HepG2 (cell line): ENCODE results near the gene SEC14L1. TPM values are rescaled to one million over a fixed set of nuclear protein-coding genes. Genes with fewer than 3 reads are reported as not detected.

Experiments
- ATAC-seq: fragments of 200-7000 bp; cut with Tn5 transposase; 3 replicates; pipeline ENCODE4 v1.9.1; 2020; ENCODE audit warnings: mild to moderate bottlenecking, moderate library complexity
- BruUV-seq: library from RNA; stranded (reverse); fragments of 400-500 nt; replicated peaks from 2 replicates; lab custom pipeline; 2021; lab: Mats Ljungman, UMichigan
- CTCF ChIA-PET: fragments of 300-600 bp; formaldehyde crosslinking; extraction: SDS; loops from one replicate; lab custom pipeline; 2021; ENCODE audit warnings: low total read pairs, inconsistent platforms, low intra/inter-chr PET ratio; lab: Yijun Ruan, JAX
- POLR2A ChIA-PET: fragments of 350-600 bp; sonication (Branson Sonifier 250); formaldehyde crosslinking; loops from one replicate; lab custom pipeline; 2020; ENCODE audit warnings: antibody characterized with exemption, inconsistent platforms; lab: Yijun Ruan, JAX
- DNase-seq: peaks from one replicate; pipeline ENCODE4 v3.0.0-alpha.2; 2015; ENCODE audit warnings: low spot score
- FAIRE-seq: peaks from 3 replicates; lab custom pipeline; 2011; peaks lifted over from hg19 to GRCh38; lab: Jason Lieb, UNC
- H2AFZ ChIP-seq: one replicate; pipeline ENCODE4 v1.6.1; 2011; ENCODE audit warnings: low read length, inconsistent platforms
- H3K27ac ChIP-seq: fragments of 300-600 bp; 3 replicates; pipeline ENCODE4 v1.8.0; 2011; ENCODE audit warnings: mixed run types, mild to moderate bottlenecking, mixed read lengths, low read length, inconsistent platforms; ENCODE audit not compliant: insufficient read depth; ENCODE audit errors: extremely low read length
- H3K27me3 ChIP-seq, 2 experiments: fragments of 200-600 bp in 1 of 2; 2 replicates in 1 of 2; 3 replicates in 1 of 2; pipeline versions ENCODE4 v1.6.0 to v1.8.0; 2011; ENCODE audit warnings: low read length in 2 of 2, mild to moderate bottlenecking in 2 of 2, moderate library complexity in 2 of 2, inconsistent platforms in 1 of 2; ENCODE audit not compliant: insufficient read depth in 2 of 2, control insufficient read depth in 1 of 2
- H3K36me3 ChIP-seq, 2 experiments: fragments of 200-600 bp in 1 of 2; replicated peaks in 1 of 2; 2 replicates in 1 of 2; 3 replicates in 1 of 2; pipeline versions ENCODE4 v1.5.1 to v1.8.0; 2011; ENCODE audit warnings: low read length in 2 of 2, inconsistent platforms in 1 of 2; ENCODE audit not compliant: insufficient read depth in 2 of 2, control insufficient read depth in 1 of 2
- H3K4me1 ChIP-seq: 2 replicates; pipeline ENCODE4 v1.5.1; 2012; ENCODE audit warnings: low read length, inconsistent platforms; ENCODE audit not compliant: insufficient read depth
- H3K4me2 ChIP-seq: 2 replicates; pipeline ENCODE4 v1.6.0; 2011; ENCODE audit warnings: low read depth, low read length, inconsistent platforms
- H3K4me3 ChIP-seq, 3 experiments: fragments of 200-600 bp in 1 of 3; sonication (generic), shearing (Covaris generic) in 1 of 3; replicated peaks in 1 of 3; 2 replicates each; pipeline ENCODE4 v1.5.1; 2011 to 2016; ENCODE audit warnings: low read length in 3 of 3, inconsistent platforms in 2 of 3, low read depth in 2 of 3, mild to moderate bottlenecking in 2 of 3, control low read depth in 1 of 3, mixed read lengths in 1 of 3; ENCODE audit not compliant: insufficient read depth in 1 of 3
- H3K79me2 ChIP-seq: one replicate; pipeline ENCODE4 v1.6.1; 2011; ENCODE audit warnings: low read length, inconsistent platforms; ENCODE audit not compliant: insufficient read depth
- H3K9ac ChIP-seq: 2 replicates; pipeline ENCODE4 v1.6.0; 2011; ENCODE audit warnings: mild to moderate bottlenecking, low read depth, low read length, inconsistent platforms; ENCODE audit not compliant: insufficient read depth
- H3K9me3 ChIP-seq: 2 replicates; pipeline ENCODE4 v1.5.1; 2012; ENCODE audit warnings: mild to moderate bottlenecking, low read length
- H4K20me1 ChIP-seq: 2 replicates; pipeline ENCODE4 v1.6.0; 2011; ENCODE audit warnings: inconsistent platforms, mild to moderate bottlenecking, low read length, moderate library complexity; ENCODE audit not compliant: insufficient read depth
- CREB1 ChIP-seq, 2 experiments: fragments of 450-650 bp in 1 of 2; IDR thresholded peaks; 2 replicates each; pipeline ENCODE4 v1.6.1; 2016 to 2017; ENCODE audit warnings: control low read depth in 1 of 2, mild to moderate bottlenecking in 1 of 2, missing compliant biosample characterization in 1 of 2, missing genetic modification characterization in 1 of 2
- FOSL2 ChIP-seq: sonication (generic); formaldehyde crosslinking; IDR thresholded peaks from 2 replicates; pipeline ENCODE4 v1.4.0; 2020; ENCODE audit warnings: missing genetic modification reagents
- KDM3A ChIP-seq: IDR thresholded peaks from 2 replicates; pipeline ENCODE4 v1.6.1; 2018; ENCODE audit warnings: low read depth, missing compliant biosample characterization
- MAFG ChIP-seq: sonication (generic); formaldehyde crosslinking; IDR thresholded peaks from 2 replicates; pipeline ENCODE4 v1.5.1; 2020; ENCODE audit warnings: mild to moderate bottlenecking, missing genetic modification reagents
- SAP130 ChIP-seq: IDR thresholded peaks from 2 replicates; pipeline ENCODE4 v1.6.1; 2016; ENCODE audit warnings: low read depth
- SP5 ChIP-seq: IDR thresholded peaks from 2 replicates; pipeline ENCODE4 v1.6.1; 2016; ENCODE audit warnings: low read depth, borderline replicate concordance
- SPEN ChIP-seq: sonication (generic); formaldehyde crosslinking; IDR thresholded peaks from 2 replicates; pipeline ENCODE4 v1.5.1; 2020; ENCODE audit warnings: low read depth, mild to moderate bottlenecking, missing genetic modification reagents
- STAG1 ChIP-seq: sonication (generic); formaldehyde crosslinking; IDR thresholded peaks from 2 replicates; pipeline ENCODE4 v1.4.0; 2020; ENCODE audit warnings: missing genetic modification reagents
- ZBTB21 ChIP-seq: sonication (generic); formaldehyde crosslinking; IDR thresholded peaks from 2 replicates; pipeline ENCODE4 v1.4.0; 2020; ENCODE audit warnings: missing genetic modification reagents
- ZNF296 ChIP-seq: sonication (generic); formaldehyde crosslinking; conservative IDR thresholded peaks from 2 replicates; pipeline ENCODE4 v1.5.0; 2020; ENCODE audit warnings: mild to moderate bottlenecking, missing genetic modification reagents
- ZNF567 ChIP-seq: sonication (generic); formaldehyde crosslinking; IDR thresholded peaks from 2 replicates; pipeline ENCODE4 v1.8.1; 2023; ENCODE audit warnings: mild to moderate bottlenecking, missing genetic modification reagents, borderline replicate concordance
- ZNF569 ChIP-seq: sonication (generic); formaldehyde crosslinking; IDR thresholded peaks from 2 replicates; pipeline ENCODE4 v1.5.0; 2020; ENCODE audit warnings: mild to moderate bottlenecking, missing genetic modification reagents, moderate library complexity, borderline replicate concordance
- ZSCAN9 ChIP-seq: IDR thresholded peaks from 2 replicates; pipeline ENCODE4 v1.6.1; 2016; ENCODE audit warnings: borderline replicate concordance
- WGBS: methylation state at CpG from one replicate; pipeline ENCODE4 v1.1.6; 2017; ENCODE audit warnings: low lambda C conversion rate; 5-methylcytosine and 5-hydroxymethylcytosine counted together
- in situ Hi-C: cut with HindIII; loops from 2 replicates; pipeline ENCODE4 v1.10.0; 2017; ENCODE audit warnings: low pct_unique_long_range_greater_than_20kb; ENCODE audit not compliant: extremely low pct_ligation_motif_present
- intact Hi-C: fragments of 100-400 bp; cut with micrococcal nuclease; formaldehyde crosslinking; loops from one replicate; pipeline ENCODE4 v1.10.0; 2022; ENCODE audit not compliant: unreplicated experiment
- polyA plus RNA-seq, 8 experiments: library from polyadenylated mRNA; depleted of rRNA in 3 of 8; stranded (reverse) in 7 of 8; unstranded in 1 of 8; fragments of >200 nt; fragmentation: Illumina TruSeq in 4 of 8; extraction: Trizol in 4 of 8; gene quantifications; 2 replicates each; pipeline versions ENCODE4 v1.2.1 to v1.2.3, GENCODE V29; 2011 to 2016; ENCODE audit warnings: low read depth in 4 of 8, missing spikeins in 1 of 8, mixed read lengths in 1 of 8; ENCODE audit not compliant: insufficient read depth in 1 of 8
- total RNA-seq, 5 experiments: library from RNA; depleted of rRNA; stranded (reverse); fragments of >200 nt; fragmentation: Illumina TruSeq; extraction: Trizol; gene quantifications; 2 replicates each; pipeline ENCODE4 v1.2.3, GENCODE V29; 2016; ENCODE audit warnings: low read depth in 1 of 5
- TF ChIP-seq, protein P1 (sequence below): sonication (generic); formaldehyde crosslinking; IDR thresholded peaks from 2 replicates; pipeline ENCODE4 v1.8.1; 2022; ENCODE audit warnings: low read depth, mild to moderate bottlenecking, missing genetic modification reagents
- TF ChIP-seq, protein P2 (sequence below): sonication (generic); formaldehyde crosslinking; IDR thresholded peaks from 2 replicates; pipeline ENCODE4 v1.5.1; 2020; ENCODE audit warnings: mild to moderate bottlenecking, missing genetic modification reagents, moderate library complexity

Gene SEC14L1
- total and polyA plus RNA-seq, 2 of the 13 experiments (the other 11 are each of a cell fraction or from before 2014, with no cell fraction given) = 26.3 to 43.9 TPM

DNA sequence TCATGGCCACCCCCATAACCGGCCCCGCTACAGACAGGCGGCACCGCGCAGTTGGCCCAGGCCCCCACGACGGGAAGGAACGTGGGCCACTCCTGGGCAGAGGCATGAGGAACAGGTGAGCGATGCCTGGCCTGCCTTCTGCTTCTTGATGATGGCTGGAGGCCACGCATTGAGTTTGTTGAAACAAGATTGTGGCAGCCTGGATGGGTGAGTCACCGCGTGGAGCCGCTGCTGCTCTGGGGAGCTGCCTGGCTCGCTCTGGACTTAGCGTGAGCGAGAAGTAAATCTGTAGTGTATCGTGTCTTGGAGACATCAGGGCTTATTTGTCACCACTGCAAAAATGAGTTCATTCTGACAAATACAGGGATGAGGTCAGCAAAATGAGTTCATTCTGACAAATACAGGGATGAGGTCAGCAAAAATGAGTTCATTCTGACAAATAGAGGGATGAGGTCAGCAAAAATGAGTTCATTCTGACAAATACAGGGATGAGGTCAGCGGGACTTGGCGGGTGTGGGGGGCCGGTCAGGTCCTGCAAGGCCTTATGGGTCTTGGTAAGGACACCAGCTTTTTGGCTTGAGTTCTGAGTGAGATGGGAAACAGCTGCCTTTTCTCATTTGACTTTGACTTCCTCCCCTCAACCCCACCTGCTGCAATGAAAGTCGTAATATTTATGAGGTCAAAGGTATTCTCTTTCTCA is 93.0 kb downstream of the SEC14L1 start:
- no peaks in the 10 kb centered on the region for H3K9me3 ChIP-seq
- CTCF ChIA-PET = no interaction called here
- no TSS peak for BruUV-seq
- no peak overlapping the region; the same call in 1 of the 2 replicates for H3K4me2 ChIP-seq
- FAIRE-seq = peak; percentile 72
- DNase-seq = peak; percentile 59
- intact Hi-C loops (no loop called here), in situ Hi-C loops (loop anchor here (25.0 kb wide), 1 partner anchor 371 kb away; the partner anchor contains the start of gene MGAT5B)
- POLR2A ChIA-PET = interaction anchor here (1.7 kb wide), 1 partner anchor 145 kb away, joined by 5 read pairs; no protein-coding TSS in a partner anchor
- no peaks in the 10 kb centered on the region for H4K20me1 ChIP-seq
- 64% methylated on average over 21 of the region's 21 CpGs for WGBS
- H3K4me3 ChIP-seq = no peak overlapping the region
- peak; percentile 56 for ATAC-seq
- H3K27me3 ChIP-seq = peaks cover 4 to 15% of the 10 kb centered on the region in 2 experiments; a peak in 2 of 5 replicates
- H3K27ac ChIP-seq = no peak overlapping the region
- peaks cover 9% of the 10 kb centered on the region for H3K4me1 ChIP-seq
- H3K79me2 ChIP-seq = no peaks in the 10 kb centered on the region
- no peaks in the 10 kb centered on the region for H3K36me3 ChIP-seq
- H2AFZ ChIP-seq = no peak overlapping the region
- no peak overlapping the region for H3K9ac ChIP-seq
- TF ChIP-seq CREB1 (IDR thresholded peaks at IDR 0.05) (peak; percentile 83), CREB1 (CRISPR knock-in tag; IDR thresholded peaks at IDR 0.05) (0 out of 2 replicates have a peak, but pooled peaks have one; percentile 17), ZNF567 (CRISPR knock-in tag) (no peak), FOSL2 (CRISPR knock-in tag) (peak; percentile 88), ZBTB21 (CRISPR knock-in tag) (peak; percentile 85), SP5 (CRISPR knock-in tag) (0 out of 2 replicates have a peak, but pooled peaks have one; percentile 13), ZNF296 (CRISPR knock-in tag) (no peak), ZSCAN9 (no peak), KDM3A (CRISPR knock-in tag) (0 out of 2 replicates have a peak, but pooled peaks have one; percentile 17), STAG1 (peak; percentile 40), MAFG (peak; percentile 83), SAP130 (CRISPR knock-in tag) (peak; percentile 47), SPEN (CRISPR knock-in tag) (no peak), ZNF569 (CRISPR knock-in tag) (no peak)
- TF ChIP-seq, protein P1, sequence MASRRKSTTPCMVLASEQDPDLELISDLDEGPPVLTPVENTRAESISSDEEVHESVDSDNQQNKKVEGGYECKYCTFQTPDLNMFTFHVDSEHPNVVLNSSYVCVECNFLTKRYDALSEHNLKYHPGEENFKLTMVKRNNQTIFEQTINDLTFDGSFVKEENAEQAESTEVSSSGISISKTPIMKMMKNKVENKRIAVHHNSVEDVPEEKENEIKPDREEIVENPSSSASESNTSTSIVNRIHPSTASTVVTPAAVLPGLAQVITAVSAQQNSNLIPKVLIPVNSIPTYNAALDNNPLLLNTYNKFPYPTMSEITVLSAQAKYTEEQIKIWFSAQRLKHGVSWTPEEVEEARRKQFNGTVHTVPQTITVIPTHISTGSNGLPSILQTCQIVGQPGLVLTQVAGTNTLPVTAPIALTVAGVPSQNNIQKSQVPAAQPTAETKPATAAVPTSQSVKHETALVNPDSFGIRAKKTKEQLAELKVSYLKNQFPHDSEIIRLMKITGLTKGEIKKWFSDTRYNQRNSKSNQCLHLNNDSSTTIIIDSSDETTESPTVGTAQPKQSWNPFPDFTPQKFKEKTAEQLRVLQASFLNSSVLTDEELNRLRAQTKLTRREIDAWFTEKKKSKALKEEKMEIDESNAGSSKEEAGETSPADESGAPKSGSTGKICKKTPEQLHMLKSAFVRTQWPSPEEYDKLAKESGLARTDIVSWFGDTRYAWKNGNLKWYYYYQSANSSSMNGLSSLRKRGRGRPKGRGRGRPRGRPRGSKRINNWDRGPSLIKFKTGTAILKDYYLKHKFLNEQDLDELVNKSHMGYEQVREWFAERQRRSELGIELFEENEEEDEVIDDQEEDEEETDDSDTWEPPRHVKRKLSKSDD (CRISPR knock-in tag) = 0 out of 2 replicates have a peak, but pooled peaks have one; percentile 18
- TF ChIP-seq, protein P2, sequence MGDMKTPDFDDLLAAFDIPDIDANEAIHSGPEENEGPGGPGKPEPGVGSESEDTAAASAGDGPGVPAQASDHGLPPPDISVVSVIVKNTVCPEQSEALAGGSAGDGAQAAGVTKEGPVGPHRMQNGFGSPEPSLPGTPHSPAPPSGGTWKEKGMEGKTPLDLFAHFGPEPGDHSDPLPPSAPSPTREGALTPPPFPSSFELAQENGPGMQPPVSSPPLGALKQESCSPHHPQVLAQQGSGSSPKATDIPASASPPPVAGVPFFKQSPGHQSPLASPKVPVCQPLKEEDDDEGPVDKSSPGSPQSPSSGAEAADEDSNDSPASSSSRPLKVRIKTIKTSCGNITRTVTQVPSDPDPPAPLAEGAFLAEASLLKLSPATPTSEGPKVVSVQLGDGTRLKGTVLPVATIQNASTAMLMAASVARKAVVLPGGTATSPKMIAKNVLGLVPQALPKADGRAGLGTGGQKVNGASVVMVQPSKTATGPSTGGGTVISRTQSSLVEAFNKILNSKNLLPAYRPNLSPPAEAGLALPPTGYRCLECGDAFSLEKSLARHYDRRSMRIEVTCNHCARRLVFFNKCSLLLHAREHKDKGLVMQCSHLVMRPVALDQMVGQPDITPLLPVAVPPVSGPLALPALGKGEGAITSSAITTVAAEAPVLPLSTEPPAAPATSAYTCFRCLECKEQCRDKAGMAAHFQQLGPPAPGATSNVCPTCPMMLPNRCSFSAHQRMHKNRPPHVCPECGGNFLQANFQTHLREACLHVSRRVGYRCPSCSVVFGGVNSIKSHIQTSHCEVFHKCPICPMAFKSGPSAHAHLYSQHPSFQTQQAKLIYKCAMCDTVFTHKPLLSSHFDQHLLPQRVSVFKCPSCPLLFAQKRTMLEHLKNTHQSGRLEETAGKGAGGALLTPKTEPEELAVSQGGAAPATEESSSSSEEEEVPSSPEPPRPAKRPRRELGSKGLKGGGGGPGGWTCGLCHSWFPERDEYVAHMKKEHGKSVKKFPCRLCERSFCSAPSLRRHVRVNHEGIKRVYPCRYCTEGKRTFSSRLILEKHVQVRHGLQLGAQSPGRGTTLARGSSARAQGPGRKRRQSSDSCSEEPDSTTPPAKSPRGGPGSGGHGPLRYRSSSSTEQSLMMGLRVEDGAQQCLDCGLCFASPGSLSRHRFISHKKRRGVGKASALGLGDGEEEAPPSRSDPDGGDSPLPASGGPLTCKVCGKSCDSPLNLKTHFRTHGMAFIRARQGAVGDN (CRISPR knock-in tag) = peak; percentile 52
